Subcutaneous adipose tissue (tissue), 4 donors: ENCODE data around the gene AMOTL2. TPM values are rescaled to one million over a fixed set of nuclear protein-coding genes. Genes with fewer than 3 reads are reported as not detected.

ENCODE experiments used
- CTCF ChIP-seq: fragments of 450-650 bp; IDR thresholded peaks from one replicate; pipeline ENCODE4 v1.5.1; 2016; ENCODE audit warnings: low read depth, mild to moderate bottlenecking, control low read depth, antibody characterized with exemption, moderate library complexity
- total RNA-seq, 4 donors: library from RNA; depleted of rRNA; stranded (reverse); fragments of >200 nt; gene quantifications; one replicate each; pipeline ENCODE4 v1.1.0, GENCODE V29; 2016

AMOTL2 gene
- total RNA-seq, 4 donors from 2014 or later, result 92.4 to 320 (median 137) TPM

- TF ChIP-seq CTCF, result no peak
Observed at GRCh38 chr3:134315286-134316106, 58.8 kb downstream of the AMOTL2 start.

- TF ChIP-seq CTCF, result no peak
Observed at GRCh38 chr3:134314588-134315285, 59.5 kb downstream of the AMOTL2 start.

- no peak for TF ChIP-seq CTCF
Observed at GRCh38 chr3:134313847-134314587, 60.2 kb downstream of the AMOTL2 start.

- no peak for TF ChIP-seq CTCF
Observed at GRCh38 chr3:134312873-134313846, 61.1 kb downstream of the AMOTL2 start.

GRCh38 chr3:134312072-134312872 is 62.0 kb downstream of the AMOTL2 start:
- TF ChIP-seq CTCF, result no peak

GRCh38 chr3:134311693-134312071 is 62.6 kb downstream of the AMOTL2 start:
- TF ChIP-seq CTCF, result no peak
